Activated CD4-positive, CD25-positive, alpha-beta regulatory T cell (primary cell): ENCODE data around the gene PCDHGA7.
"Not testable (repeated sequence)": the region's sequence is repeated elsewhere in the genome, so short reads cannot be mapped to it uniquely, and the experiment has no call there.

Experiments used
- DNase-seq, 4 experiments: peaks; one replicate each; lab custom pipeline; 2025; lab: John Stamatoyannopoulos, UW

PCDHGA7 gene

DNA sequence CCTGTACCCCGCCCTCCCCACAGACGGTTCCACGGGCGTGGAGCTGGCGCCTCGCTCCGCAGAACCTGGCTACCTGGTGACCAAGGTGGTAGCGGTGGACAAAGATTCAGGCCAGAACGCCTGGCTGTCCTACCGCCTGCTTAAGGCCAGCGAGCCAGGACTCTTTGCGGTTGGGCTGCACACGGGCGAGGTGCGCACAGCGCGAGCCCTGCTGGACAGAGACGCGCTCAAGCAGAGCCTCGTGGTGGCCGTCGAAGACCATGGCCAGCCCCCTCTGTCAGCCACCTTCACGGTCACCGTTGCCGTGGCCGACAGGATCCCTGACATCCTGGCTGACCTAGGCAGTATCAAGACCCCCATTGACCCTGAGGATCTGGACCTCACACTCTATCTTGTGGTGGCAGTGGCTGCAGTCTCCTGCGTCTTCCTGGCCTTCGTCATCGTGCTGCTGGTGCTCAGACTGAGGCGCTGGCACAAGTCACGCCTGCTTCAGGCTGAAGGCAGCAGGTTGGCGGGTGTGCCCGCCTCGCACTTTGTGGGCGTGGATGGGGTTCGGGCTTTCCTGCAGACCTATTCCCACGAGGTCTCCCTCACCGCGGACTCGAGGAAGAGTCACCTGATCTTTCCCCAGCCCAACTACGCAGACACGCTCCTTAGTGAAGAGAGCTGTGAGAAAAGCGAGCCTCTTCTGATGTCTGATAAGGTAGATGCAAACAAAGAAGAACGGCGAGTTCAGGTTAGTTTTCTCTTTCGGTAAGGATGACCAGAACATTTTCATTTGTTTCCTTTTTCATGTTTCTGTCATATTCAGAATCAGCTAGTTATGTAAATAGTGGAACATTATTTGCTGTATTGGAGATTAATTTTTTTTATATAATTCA lies 16.3 kb upstream of the PCDHGA7 start:
- no peak for DNase-seq

GRCh38 chr5:141369994-141370848 lies 12.3 kb upstream of the PCDHGA7 start, which contains the start of gene PCDHGB3:
Gene PCDHGB3 (plus strand): TSS chr5:141370242. CDS start chr5:141370395, 153 bp downstream.
- no peak for DNase-seq

DNA sequence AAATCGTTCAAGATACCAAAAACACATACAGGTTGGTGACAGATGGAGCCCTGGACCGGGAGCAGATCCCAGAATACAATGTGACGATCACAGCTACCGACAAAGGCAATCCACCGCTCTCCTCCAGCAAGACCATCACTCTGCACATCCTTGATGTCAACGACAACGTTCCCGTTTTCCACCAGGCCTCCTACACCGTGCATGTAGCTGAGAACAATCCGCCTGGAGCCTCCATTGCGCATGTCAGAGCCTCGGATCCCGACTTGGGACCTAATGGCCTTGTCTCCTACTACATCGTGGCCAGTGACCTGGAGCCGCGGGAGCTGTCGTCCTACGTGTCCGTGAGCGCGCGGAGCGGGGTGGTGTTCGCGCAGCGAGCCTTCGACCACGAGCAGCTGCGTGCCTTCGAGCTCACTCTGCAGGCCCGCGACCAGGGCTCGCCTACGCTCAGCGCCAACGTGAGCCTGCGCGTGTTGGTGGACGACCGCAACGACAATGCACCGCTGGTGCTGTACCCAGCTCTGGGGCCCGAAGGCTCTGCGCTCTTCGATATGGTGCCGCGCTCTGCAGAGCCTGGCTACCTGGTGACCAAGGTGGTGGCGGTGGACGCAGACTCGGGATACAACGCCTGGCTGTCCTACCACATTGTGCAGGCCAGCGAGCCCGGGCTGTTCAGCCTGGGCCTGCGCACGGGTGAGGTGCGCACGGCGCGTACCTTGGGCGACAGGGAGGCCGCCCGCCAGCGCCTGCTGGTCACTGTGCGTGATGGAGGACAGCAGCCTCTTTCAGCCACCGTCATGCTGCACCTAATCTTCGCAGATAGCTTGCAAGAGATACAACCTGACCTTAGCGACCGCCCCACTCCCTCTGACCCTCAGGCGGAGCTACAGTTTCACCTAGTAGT lies 10.7 kb upstream of the PCDHGA7 start:
- no peak for DNase-seq

- DNase-seq: no peak
Measured at GRCh38 chr5:141373673-141374317, 8.7 kb upstream of the PCDHGA7 start, which contains the start of gene PCDHGA6. Gene PCDHGA6 (plus strand): TSS chr5:141373891. CDS start chr5:141374084, 193 bp downstream.

DNA sequence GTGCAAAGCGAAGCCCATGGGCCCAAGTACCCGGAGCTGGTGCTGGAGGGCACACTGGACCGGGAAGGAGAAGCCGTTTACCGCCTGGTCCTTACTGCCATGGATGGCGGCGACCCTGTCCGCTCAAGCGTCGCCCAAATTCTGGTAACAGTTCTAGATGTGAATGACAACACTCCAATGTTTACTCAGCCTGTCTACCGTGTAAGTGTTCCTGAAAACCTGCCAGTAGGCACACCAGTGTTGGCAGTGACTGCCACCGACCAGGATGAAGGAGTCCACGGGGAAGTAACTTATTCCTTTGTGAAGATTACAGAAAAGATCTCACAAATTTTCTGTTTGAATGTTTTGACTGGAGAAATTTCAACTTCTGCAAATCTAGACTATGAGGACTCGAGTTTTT lies 7.9 kb upstream of the PCDHGA7 start:
- DNase-seq: no peak

DNA sequence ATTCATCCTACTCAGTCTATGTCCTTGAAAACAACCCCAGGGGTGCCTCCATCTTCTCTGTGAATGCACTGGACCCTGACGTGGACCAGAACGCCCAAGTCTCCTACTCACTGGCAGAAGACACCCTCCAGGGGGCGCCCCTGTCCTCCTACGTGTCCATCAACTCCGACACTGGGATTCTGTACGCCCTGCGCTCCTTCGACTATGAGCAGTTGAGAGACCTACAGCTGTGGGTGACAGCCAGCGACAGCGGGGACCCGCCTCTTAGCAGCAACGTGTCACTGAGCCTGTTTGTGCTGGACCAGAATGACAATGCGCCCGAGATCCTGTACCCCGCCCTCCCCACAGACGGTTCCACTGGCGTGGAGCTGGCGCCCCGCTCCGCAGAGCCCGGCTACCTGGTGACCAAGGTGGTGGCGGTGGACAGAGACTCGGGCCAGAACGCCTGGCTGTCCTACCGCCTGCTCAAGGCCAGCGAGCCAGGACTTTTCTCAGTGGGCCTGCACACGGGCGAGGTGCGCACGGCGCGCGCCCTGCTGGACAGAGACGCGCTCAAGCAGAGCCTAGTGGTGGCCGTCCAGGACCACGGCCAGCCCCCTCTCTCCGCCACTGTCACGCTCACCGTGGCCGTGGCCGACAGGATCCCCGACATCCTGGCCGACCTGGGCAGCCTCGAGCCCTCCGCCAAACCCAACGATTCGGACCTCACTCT lies 6.9 kb upstream of the PCDHGA7 start:
- not testable (repeated sequence) for DNase-seq

GRCh38 chr5:141383345-141383744 lies 803 bp downstream of the PCDHGA7 start:
- DNase-seq: no peak

DNA sequence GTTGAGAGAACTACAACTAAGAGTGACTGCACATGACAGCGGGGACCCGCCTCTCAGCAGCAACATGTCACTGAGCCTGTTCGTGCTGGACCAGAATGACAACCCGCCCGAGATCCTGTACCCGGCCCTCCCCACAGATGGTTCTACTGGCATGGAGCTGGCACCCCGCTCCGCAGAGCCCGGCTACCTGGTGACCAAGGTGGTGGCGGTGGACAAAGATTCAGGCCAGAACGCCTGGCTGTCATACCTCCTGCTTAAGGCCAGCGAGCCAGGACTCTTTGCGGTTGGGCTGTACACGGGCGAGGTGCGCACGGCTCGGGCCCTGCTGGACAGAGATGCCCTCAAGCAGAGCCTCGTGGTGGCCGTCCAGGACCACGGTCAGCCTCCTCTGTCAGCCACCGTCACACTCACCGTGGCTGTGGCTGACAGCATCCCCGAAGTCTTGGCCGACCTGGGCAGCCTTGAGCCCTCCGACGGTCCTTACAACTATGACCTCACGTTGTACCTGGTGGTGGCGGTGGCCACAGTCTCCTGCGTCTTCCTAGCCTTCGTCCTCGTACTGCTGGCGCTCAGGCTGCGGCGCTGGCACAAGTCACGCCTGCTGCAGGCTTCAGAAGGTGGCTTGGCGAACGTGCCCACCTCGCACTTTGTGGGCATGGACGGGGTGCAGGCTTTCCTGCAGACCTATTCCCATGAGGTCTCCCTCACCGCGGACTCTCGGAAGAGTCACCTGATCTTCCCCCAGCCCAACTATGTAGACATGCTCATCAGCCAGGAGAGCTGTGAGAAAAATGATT lies 2.1 kb downstream of the PCDHGA7 start:
- no peak for DNase-seq

- not testable (repeated sequence) for DNase-seq
Measured at GRCh38 chr5:141387557-141388311, 5.2 kb downstream of the PCDHGA7 start, which contains the start of gene PCDHGB4. Gene PCDHGB4 (plus strand): TSS chr5:141387698. CDS start chr5:141387885, 187 bp downstream.

DNA sequence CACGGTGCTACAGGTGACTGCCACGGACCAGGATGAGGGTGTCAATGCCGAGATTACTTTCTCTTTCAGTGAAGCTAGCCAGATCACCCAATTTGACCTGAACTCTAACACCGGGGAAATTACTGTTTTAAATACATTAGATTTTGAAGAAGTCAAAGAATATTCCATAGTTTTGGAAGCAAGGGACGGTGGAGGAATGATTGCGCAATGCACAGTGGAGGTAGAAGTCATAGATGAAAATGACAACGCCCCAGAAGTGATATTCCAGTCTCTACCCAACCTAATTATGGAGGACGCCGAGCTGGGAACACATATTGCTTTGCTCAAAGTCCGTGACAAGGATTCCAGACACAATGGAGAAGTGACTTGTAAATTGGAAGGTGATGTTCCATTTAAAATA lies 6.1 kb downstream of the PCDHGA7 start:
- DNase-seq: no peak

- no peak for DNase-seq
Measured at GRCh38 chr5:141389153-141390042, 6.9 kb downstream of the PCDHGA7 start.

GRCh38 chr5:141392429-141393198 lies 10.1 kb downstream of the PCDHGA7 start, which contains the start of gene PCDHGA8:
Gene PCDHGA8 (plus strand): TSS chr5:141392633. CDS start chr5:141392814, 181 bp downstream.
- DNase-seq: no peak

DNA sequence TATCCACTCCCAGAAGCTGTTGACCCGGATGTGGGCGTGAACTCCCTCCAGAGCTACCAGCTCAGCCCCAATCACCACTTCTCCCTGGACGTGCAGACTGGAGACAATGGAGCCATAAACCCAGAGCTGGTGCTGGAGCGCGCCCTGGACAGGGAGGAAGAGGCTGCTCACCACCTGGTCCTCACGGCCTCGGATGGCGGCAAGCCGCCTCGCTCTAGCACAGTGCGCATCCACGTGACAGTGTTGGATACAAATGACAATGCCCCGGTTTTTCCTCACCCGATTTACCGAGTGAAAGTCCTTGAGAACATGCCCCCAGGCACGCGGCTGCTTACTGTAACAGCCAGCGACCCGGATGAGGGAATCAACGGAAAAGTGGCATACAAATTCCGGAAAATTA lies 10.7 kb downstream of the PCDHGA7 start:
- no peak for DNase-seq

GRCh38 chr5:141394401-141395187 lies 12.1 kb downstream of the PCDHGA7 start:
- not testable (repeated sequence) for DNase-seq

DNA sequence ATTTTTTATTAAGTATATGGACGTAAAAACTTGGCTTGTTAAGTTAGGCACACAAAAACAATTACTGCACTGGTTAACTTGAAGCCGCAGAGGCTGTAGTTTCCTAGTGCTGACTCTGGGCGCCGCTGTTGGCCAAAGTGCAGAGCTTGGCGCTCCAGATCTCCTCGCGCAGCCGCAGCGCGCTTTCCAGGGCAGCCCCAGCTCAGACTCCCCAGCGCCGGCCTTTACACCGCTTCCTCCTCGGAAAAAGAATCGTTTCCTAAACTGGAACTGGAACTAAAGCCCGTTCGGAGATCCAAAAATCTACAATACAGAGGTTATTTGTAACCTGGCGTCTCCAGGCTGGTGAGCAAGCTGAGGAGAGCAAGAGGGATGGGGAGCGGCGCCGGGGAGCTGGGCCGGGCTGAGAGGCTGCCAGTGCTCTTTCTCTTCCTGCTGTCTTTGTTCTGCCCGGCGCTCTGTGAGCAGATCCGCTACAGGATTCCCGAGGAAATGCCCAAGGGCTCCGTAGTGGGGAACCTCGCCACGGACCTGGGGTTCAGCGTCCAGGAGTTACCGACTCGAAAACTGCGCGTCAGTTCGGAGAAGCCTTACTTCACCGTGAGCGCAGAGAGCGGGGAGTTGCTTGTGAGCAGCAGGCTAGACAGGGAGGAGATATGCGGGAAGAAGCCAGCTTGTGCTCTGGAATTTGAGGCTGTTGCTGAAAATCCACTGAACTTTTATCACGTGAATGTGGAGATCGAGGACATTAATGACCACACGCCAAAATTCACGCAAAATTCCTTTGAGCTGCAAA lies 15.4 kb downstream of the PCDHGA7 start, which contains the start of gene PCDHGB5:
TSS of gene PCDHGB5 (plus strand) at position 192 of the 796 bp plus-strand sequence. CDS start at position 373, 181 bp downstream.
- DNase-seq: not testable (repeated sequence)
